Ishikawa (cell line): ENCODE results near the gene EXOG.

ENCODE experiments used
- CEBPB ChIP-seq: IDR thresholded peaks from 2 replicates; pipeline ENCODE4 v1.6.1; 2012
- CREB1 ChIP-seq: IDR thresholded peaks from 2 replicates; pipeline ENCODE4 v1.6.1; 2012; ENCODE audit warnings: low read depth
- EGR1 ChIP-seq: IDR thresholded peaks from 2 replicates; pipeline ENCODE4 v1.6.1; 2012
- EP300 ChIP-seq: IDR thresholded peaks from 2 replicates; pipeline ENCODE4 v1.6.1; 2012; ENCODE audit warnings: borderline replicate concordance
- FOXM1 ChIP-seq: IDR thresholded peaks from 2 replicates; pipeline ENCODE4 v1.6.1; 2012; ENCODE audit warnings: low read depth, borderline replicate concordance
- NFIC ChIP-seq: IDR thresholded peaks from 2 replicates; pipeline ENCODE4 v1.6.1; 2012
- RAD21 ChIP-seq: IDR thresholded peaks from 2 replicates; pipeline ENCODE4 v1.6.1; 2012; ENCODE audit warnings: low read depth
- TAF1 ChIP-seq: IDR thresholded peaks from 2 replicates; pipeline ENCODE4 v1.6.1; 2012; ENCODE audit warnings: low read depth, mild to moderate bottlenecking
- TCF12 ChIP-seq: IDR thresholded peaks from 2 replicates; pipeline ENCODE4 v1.6.1; 2012; ENCODE audit warnings: low read depth
- TEAD4 ChIP-seq: IDR thresholded peaks from 2 replicates; pipeline ENCODE4 v1.6.1; 2012
- YY1 ChIP-seq: IDR thresholded peaks from 2 replicates; pipeline ENCODE4 v1.6.1; 2012; ENCODE audit warnings: low read depth
- ZBTB7A ChIP-seq: IDR thresholded peaks from 2 replicates; pipeline ENCODE4 v1.6.1; 2012; ENCODE audit warnings: low read depth
- TF ChIP-seq, protein P1 (sequence below): IDR thresholded peaks from 2 replicates; pipeline ENCODE4 v1.6.1; 2012
- TF ChIP-seq, protein P2 (sequence below): IDR thresholded peaks from 2 replicates; pipeline ENCODE4 v1.6.1; 2012
- TF ChIP-seq, protein P3 (sequence below): IDR thresholded peaks from 2 replicates; pipeline ENCODE4 v1.6.1; 2012; ENCODE audit warnings: low read depth, mild to moderate bottlenecking

Gene EXOG

DNA sequence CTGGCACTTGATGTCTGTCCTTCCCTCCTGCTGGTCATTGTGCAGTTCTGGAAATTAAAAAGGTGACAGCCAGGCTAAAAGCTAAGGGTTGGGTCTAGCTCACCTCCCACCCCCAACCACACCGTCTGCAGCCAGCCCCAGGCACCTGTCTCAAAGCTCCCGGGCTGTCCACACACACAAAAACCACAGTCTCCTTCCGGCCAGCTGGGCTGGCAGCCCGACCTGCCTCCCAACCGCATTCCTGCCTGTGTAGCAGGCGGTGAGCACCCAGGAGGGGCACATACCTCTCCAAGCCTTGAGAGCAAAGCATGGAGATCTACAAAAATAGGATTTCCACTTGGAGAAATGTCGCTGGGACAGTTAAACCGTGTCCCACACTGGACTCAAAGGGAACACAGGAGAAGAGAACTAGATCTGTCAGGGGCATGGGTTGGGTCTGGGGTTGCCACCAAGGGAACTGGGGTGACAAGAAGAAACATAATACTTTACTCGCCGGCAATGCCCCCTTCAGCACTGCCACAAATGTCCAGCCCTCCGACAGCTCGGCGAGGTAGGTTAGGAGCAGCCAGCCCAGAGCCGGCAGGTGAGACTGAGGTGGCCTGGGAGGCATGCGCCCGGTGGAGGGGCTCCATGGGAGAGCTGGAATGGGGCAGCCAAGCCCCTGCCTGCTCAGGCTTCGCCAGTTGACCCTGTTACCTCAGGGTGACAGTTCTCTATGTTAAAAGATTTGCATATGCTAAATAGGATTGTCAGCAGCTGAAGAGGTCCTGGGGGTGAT lies 52.2 kb downstream of the EXOG start:
- TF ChIP-seq TEAD4 = 0 out of 2 replicates have a peak, but pooled peaks have one; percentile 44
- TF ChIP-seq CREB1 = no peak
- TF ChIP-seq ZBTB7A = no peak

DNA sequence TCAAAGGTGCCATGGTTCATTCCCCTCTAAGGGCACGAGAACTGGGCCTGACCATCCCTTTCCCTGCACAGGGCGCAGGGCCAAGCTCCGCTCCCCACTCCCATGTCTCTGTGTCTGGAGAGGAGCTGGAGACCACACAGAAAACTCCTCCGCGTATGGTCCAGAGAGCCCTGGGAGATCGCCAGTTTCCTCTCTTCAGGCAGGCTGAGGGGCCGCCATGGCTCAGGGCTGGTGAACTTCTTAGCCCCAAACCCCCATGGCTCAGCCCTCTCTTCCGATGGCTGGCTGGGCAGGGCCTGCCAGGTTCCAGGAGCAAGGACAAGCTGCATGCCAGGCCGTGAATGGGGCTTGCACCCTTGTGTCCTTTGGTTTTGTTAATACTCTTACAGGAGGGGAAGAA lies 52.9 kb downstream of the EXOG start:
- TF ChIP-seq ZBTB7A = no peak
- no peak for TF ChIP-seq TAF1
- no peak for TF ChIP-seq RAD21
- no peak for TF ChIP-seq EP300
- no peak for TF ChIP-seq TEAD4

DNA sequence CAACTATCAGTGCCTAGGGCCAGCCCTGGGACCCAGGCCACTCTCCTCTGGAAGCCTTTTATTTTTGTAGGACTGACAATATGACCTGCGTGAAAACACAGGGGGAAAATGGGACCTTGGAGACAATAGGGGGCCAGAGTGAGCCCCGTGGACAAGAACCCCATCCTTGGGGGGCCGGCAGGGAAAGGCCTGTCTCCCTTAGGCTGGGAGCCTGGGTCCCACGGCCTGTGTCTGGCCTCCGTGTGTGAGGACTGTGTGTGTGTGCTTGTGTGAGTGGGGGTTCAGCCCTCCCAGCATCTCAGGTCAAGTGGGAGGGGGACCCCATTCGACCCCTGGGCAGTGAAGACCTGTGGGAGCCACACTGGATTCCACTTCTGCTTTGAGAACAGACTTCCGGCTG lies 53.3 kb downstream of the EXOG start:
- no peak for TF ChIP-seq NFIC
- TF ChIP-seq CEBPB = no peak
- no peak for TF ChIP-seq FOXM1
- no peak for TF ChIP-seq TCF12
- no peak for TF ChIP-seq CREB1
- TF ChIP-seq, protein P1, sequence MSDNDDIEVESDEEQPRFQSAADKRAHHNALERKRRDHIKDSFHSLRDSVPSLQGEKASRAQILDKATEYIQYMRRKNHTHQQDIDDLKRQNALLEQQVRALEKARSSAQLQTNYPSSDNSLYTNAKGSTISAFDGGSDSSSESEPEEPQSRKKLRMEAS = no peak
- TF ChIP-seq, protein P2, sequence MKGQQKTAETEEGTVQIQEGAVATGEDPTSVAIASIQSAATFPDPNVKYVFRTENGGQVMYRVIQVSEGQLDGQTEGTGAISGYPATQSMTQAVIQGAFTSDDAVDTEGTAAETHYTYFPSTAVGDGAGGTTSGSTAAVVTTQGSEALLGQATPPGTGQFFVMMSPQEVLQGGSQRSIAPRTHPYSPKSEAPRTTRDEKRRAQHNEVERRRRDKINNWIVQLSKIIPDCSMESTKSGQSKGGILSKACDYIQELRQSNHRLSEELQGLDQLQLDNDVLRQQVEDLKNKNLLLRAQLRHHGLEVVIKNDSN = no peak
- no peak for TF ChIP-seq EGR1
- TF ChIP-seq, protein P3, sequence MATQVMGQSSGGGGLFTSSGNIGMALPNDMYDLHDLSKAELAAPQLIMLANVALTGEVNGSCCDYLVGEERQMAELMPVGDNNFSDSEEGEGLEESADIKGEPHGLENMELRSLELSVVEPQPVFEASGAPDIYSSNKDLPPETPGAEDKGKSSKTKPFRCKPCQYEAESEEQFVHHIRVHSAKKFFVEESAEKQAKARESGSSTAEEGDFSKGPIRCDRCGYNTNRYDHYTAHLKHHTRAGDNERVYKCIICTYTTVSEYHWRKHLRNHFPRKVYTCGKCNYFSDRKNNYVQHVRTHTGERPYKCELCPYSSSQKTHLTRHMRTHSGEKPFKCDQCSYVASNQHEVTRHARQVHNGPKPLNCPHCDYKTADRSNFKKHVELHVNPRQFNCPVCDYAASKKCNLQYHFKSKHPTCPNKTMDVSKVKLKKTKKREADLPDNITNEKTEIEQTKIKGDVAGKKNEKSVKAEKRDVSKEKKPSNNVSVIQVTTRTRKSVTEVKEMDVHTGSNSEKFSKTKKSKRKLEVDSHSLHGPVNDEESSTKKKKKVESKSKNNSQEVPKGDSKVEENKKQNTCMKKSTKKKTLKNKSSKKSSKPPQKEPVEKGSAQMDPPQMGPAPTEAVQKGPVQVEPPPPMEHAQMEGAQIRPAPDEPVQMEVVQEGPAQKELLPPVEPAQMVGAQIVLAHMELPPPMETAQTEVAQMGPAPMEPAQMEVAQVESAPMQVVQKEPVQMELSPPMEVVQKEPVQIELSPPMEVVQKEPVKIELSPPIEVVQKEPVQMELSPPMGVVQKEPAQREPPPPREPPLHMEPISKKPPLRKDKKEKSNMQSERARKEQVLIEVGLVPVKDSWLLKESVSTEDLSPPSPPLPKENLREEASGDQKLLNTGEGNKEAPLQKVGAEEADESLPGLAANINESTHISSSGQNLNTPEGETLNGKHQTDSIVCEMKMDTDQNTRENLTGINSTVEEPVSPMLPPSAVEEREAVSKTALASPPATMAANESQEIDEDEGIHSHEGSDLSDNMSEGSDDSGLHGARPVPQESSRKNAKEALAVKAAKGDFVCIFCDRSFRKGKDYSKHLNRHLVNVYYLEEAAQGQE = no peak
- no peak for TF ChIP-seq YY1
- no peak for TF ChIP-seq RAD21
- TF ChIP-seq TEAD4 = no peak
- TF ChIP-seq TAF1 = no peak

DNA sequence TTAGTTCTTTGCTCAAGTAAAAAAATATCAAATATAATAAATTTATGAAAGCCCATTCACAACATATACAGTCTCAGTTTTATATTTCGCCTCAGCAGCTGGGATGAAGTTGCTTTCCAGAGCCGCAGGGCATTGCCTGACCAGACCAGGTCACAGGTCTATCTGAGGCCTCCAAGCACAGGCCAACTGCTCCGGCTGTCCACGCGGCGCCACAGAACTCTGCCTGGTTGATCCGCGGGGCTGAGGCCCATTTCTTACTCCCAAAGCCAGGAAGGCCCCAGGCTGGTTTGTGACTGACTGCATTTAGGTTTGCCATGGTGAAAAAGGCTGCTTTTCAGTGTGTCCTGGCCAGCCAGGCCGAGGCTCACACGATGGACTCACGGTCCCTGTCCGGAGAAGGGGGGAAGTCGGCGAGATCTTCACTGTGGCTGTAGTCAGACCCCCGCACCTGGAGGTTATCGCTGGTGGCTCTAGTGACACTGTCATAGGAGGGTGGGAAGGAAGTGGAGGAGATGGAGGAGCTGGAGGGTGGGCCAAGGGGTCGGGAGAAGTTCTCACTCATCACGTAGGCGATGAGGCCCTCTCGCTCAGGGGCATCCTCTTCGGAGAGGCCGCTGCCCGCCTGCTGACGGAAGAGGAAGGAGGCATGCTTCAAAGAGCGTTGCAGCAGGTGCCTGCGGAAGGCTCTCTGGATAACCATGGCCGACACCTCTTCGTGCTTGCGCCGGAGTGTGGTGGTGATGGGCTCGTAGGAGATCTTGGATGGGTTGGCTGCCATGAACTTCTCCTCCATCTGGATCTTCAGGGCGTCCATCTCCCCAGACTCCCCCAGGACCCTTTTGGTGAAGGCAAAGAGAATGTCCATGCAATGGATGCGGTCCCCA lies 54.1 kb downstream of the EXOG start:
- TF ChIP-seq, protein P3 = no peak
- TF ChIP-seq EGR1 (no peak), NFIC (no peak), TEAD4 (no peak), RAD21 (no peak), YY1 (no peak), ZBTB7A (no peak), TCF12 (no peak), FOXM1 (no peak), CREB1 (no peak), EP300 (no peak), TAF1 (no peak), CEBPB (no peak)
- TF ChIP-seq, protein P1 = no peak

DNA sequence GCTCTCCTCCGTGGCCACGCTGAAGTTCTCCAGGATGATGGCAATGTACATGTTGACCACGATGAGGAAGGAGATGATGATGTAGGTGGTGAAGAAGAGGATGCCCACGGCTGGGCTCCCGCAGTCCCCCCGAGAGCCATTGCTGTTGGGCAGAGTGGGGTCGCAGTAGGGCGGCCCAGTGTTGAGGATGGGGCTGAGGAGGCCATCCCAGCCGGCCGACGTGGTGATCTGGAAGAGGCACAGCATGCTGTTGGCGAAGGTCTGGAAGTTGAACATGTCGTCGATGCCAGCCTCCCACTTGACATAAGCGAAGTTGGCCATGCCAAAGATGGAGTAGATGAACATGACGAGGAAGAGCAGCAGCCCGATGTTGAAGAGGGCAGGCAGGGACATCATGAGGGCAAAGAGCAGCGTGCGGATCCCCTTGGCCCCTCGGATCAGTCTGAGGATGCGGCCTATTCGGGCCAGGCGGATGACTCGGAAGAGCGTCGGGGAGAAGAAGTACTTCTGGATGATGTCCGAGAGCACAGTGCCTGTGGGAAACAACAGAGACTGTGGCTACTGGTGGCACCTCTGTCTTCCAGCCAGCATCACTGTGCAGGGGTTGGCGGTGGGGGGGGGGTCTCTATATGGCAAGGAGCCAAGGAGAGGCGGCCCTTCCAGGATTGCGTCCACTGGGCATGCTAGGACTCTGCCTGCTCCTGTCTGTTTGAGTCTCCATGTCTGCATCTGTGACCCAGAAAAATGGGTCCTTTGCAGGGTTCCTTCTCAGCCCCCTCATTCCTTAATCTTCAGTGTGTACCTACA lies 55.1 kb downstream of the EXOG start:
- TF ChIP-seq YY1 (no peak), CREB1 (no peak), TEAD4 (no peak), NFIC (no peak), ZBTB7A (no peak), TCF12 (no peak), RAD21 (no peak)
- TF ChIP-seq, protein P3 = no peak
